CD8-positive, alpha-beta memory T cell (primary cell): ENCODE results near the gene VDR. TPM values are rescaled to one million over a fixed set of nuclear protein-coding genes. Genes with fewer than 3 reads are reported as not detected.

ENCODE experiments used
- CTCF ChIA-PET: fragments of 350-600 bp; sonication (Branson Sonifier 250); formaldehyde crosslinking; loops from one replicate; lab custom pipeline; 2021; ENCODE audit warnings: antibody characterized with exemption; lab: Charles Lee
- POLR2A ChIA-PET: fragments of 350-600 bp; sonication (Branson Sonifier 250); formaldehyde crosslinking; loops from one replicate; lab custom pipeline; 2021; ENCODE audit warnings: antibody characterized with exemption; lab: Charles Lee
- DNase-seq, 5 donors: peaks; one replicate each; pipeline versions ENCODE4 v3.0.0 to v3.0.0-alpha.2; 2020 to 2022; ENCODE audit warnings: mixed read lengths in 1 of 5
- H3K27ac ChIP-seq: one replicate; pipeline ENCODE4 v1.7.0; 2013; ENCODE audit warnings: low read depth, mild to moderate bottlenecking, low read length, moderate library complexity
- H3K27me3 ChIP-seq: 2 replicates; pipeline ENCODE4 v1.7.0; 2013; ENCODE audit warnings: low read length, mild to moderate bottlenecking; ENCODE audit not compliant: insufficient read depth, poor library complexity, severe bottlenecking
- H3K36me3 ChIP-seq: 2 replicates; pipeline ENCODE4 v1.7.0; 2013; ENCODE audit warnings: mild to moderate bottlenecking, low read length, moderate library complexity; ENCODE audit not compliant: insufficient read depth
- H3K4me1 ChIP-seq: 2 replicates; pipeline ENCODE4 v1.7.0; 2013; ENCODE audit warnings: mild to moderate bottlenecking, low read length, moderate library complexity; ENCODE audit not compliant: insufficient read depth
- H3K4me3 ChIP-seq: 2 replicates; pipeline ENCODE4 v1.7.0; 2013; ENCODE audit warnings: mild to moderate bottlenecking, low read length
- H3K9me3 ChIP-seq: 2 replicates; pipeline ENCODE4 v1.7.0; 2013; ENCODE audit warnings: mild to moderate bottlenecking, low read length
- H3K27ac Mint-ChIP-seq, 8 donors: one replicate each; pipeline ENCODE4 v1.8.0; 2020 to 2021; ENCODE audit warnings: mixed read lengths in 8 of 8, mild to moderate bottlenecking in 6 of 8, inconsistent platforms in 3 of 8, moderate library complexity in 3 of 8
- H3K27me3 Mint-ChIP-seq, 2 donors: one replicate each; pipeline ENCODE4 v1.8.0; 2020 to 2021; ENCODE audit warnings: mixed read lengths in 2 of 2, mild to moderate bottlenecking in 1 of 2, moderate library complexity in 1 of 2
- H3K36me3 Mint-ChIP-seq, 3 donors: one replicate each; pipeline ENCODE4 v1.8.0; 2020 to 2021; ENCODE audit warnings: mixed read lengths in 3 of 3, inconsistent platforms in 1 of 3, mild to moderate bottlenecking in 1 of 3
- H3K4me1 Mint-ChIP-seq, 3 donors: one replicate each; pipeline ENCODE4 v1.8.0; 2020 to 2021; ENCODE audit warnings: mixed read lengths in 3 of 3, inconsistent platforms in 1 of 3, mild to moderate bottlenecking in 1 of 3
- H3K4me3 Mint-ChIP-seq, 7 donors: one replicate each; pipeline ENCODE4 v1.8.0; 2020 to 2021; ENCODE audit warnings: mixed read lengths in 7 of 7, mild to moderate bottlenecking in 6 of 7, moderate library complexity in 4 of 7, inconsistent platforms in 2 of 7
- H3K9me3 Mint-ChIP-seq, 5 donors: one replicate each; pipeline ENCODE4 v1.8.0; 2020 to 2022; ENCODE audit warnings: mixed read lengths in 5 of 5, mild to moderate bottlenecking in 3 of 5, moderate library complexity in 2 of 5, inconsistent platforms in 1 of 5
- polyA plus RNA-seq: library from polyadenylated mRNA; unstranded; fragments of 300-500 nt; fragmentation: Illumina TruSeq; gene quantifications from one replicate; pipeline ENCODE4 v1.2.3, GENCODE V29; 2021
- total RNA-seq, 2 experiments: library from RNA; stranded (reverse); gene quantifications; one replicate each; pipeline ENCODE4 v1.2.3, GENCODE V29; 2021

The VDR gene
- total and polyA plus RNA-seq, 3 experiments from 2014 or later = 0.54 to 83.4 (median 79.6) TPM

GRCh38 chr12:47820631-47821345 lies 84.0 kb downstream of the VDR start:
- Histone ChIP-seq H3K36me3 (no peaks in the 10 kb centered on the region), H3K4me1 (peaks cover 80% of the 10 kb centered on the region), H3K27ac (peak overlapping the region; percentile 66), H3K9me3 (no peaks in the 10 kb centered on the region), H3K27me3 (no peaks in the 10 kb centered on the region), H3K4me3 (peak overlapping the region; percentile 83)
- ChIA-PET POLR2A (interaction anchor here (0.6 to 2.0 kb wide), 2 partner anchors 12 to 115 kb away, joined by 3 to 8 read pairs; partner anchors contain the start of gene RPAP3), CTCF (interaction anchor here (1.1 to 24.2 kb wide), 3 partner anchors 12 to 54 kb away, joined by 3 to 452 read pairs (median 38); no protein-coding TSS in a partner anchor)
- DNase-seq = no peak
- Mint-ChIP-seq H3K9me3 (no peaks in the 10 kb centered on the region), H3K27ac (peak overlapping the region; percentile 89 to 98 (median 96)), H3K36me3 (peaks cover 0 to 11% (median 0%) of the 10 kb centered on the region in 3 donors), H3K27me3 (peaks cover 0 to 1% of the 10 kb centered on the region in 2 donors), H3K4me1 (peaks cover 76 to 88% (median 88%) of the 10 kb centered on the region in 3 donors), H3K4me3 (peak overlapping the region; percentile 89 to 94 (median 91))

- H3K9me3 Mint-ChIP-seq = no peaks in the 10 kb centered on the region
- peaks cover 76 to 88% (median 88%) of the 10 kb centered on the region in 3 donors for H3K4me1 Mint-ChIP-seq
- H3K9me3 ChIP-seq = no peaks in the 10 kb centered on the region
- peaks cover 79% of the 10 kb centered on the region for H3K4me1 ChIP-seq
- H3K27me3 Mint-ChIP-seq = peaks cover 0 to 1% of the 10 kb centered on the region in 2 donors
- POLR2A ChIA-PET = interaction anchor here (0.6 to 2.0 kb wide), 6 partner anchors 9 to 338 kb away, joined by 3 to 8 read pairs (median 4); partner anchors contain the start of gene RPAP3
- CTCF ChIA-PET = interaction anchor here (0.9 to 24.2 kb wide), 6 partner anchors 11 to 79 kb away, joined by 3 to 452 read pairs (median 4); no protein-coding TSS in a partner anchor
- H3K36me3 ChIP-seq = no peaks in the 10 kb centered on the region
- peak within 1 kb of the TSS; percentile 94 to 99 (median 97) for H3K27ac Mint-ChIP-seq
- H3K4me3 Mint-ChIP-seq = peak within 1 kb of the TSS; percentile 90 to 97 (median 93)
- H3K36me3 Mint-ChIP-seq = peaks cover 0 to 11% (median 0%) of the 10 kb centered on the region in 3 donors
- H3K27me3 ChIP-seq = no peaks in the 10 kb centered on the region
- H3K4me3 ChIP-seq = peak within 1 kb of the TSS; percentile 83
- H3K27ac ChIP-seq = peak within 1 kb of the TSS; percentile 71
- peak; percentile 56 to 82 (median 66) for DNase-seq
Observed at GRCh38 chr12:47819896-47820630, 84.7 kb downstream of the VDR start, which contains the start of gene HDAC7. TSS of gene HDAC7 (minus strand) at chr12:47819903. CDS start at chr12:47819785, 118 bp downstream.

GRCh38 chr12:47819138-47819895 lies 85.5 kb downstream of the VDR start:
- POLR2A ChIA-PET = interaction anchor here (0.6 to 3.0 kb wide), 6 partner anchors 9 to 338 kb away, joined by 3 to 23 read pairs (median 4); no protein-coding TSS in a partner anchor
- Histone ChIP-seq H3K9me3 (no peaks in the 10 kb centered on the region), H3K27ac (peak overlapping the region; percentile 71), H3K4me1 (peaks cover 79% of the 10 kb centered on the region), H3K4me3 (peak overlapping the region; percentile 57), H3K36me3 (no peaks in the 10 kb centered on the region), H3K27me3 (no peaks in the 10 kb centered on the region)
- Mint-ChIP-seq H3K9me3 (no peaks in the 10 kb centered on the region), H3K27me3 (peaks cover 0 to 1% of the 10 kb centered on the region in 2 donors), H3K4me1 (peaks cover 76 to 88% (median 88%) of the 10 kb centered on the region in 3 donors), H3K36me3 (peaks cover 0 to 11% (median 0%) of the 10 kb centered on the region in 3 donors), H3K4me3 (peak overlapping the region; percentile 90 to 97 (median 93)), H3K27ac (peak overlapping the region; percentile 81 to 99 (median 94))
- CTCF ChIA-PET = interaction anchor here (0.9 to 24.2 kb wide), 8 partner anchors 10 to 113 kb away, joined by 3 to 452 read pairs (median 4); partner anchors contain the start of gene RPAP3
- peak in 2 of 5 donors; percentile 36 to 49 for DNase-seq

GRCh38 chr12:47818467-47819137 lies 86.2 kb downstream of the VDR start:
- peak overlapping the region; percentile 57 for H3K4me3 ChIP-seq
- Mint-ChIP-seq H3K27ac (peak overlapping the region; percentile 81 to 99 (median 94)), H3K27me3 (peaks cover 0 to 1% of the 10 kb centered on the region in 2 donors), H3K4me1 (peaks cover 76 to 88% (median 88%) of the 10 kb centered on the region in 3 donors), H3K9me3 (no peaks in the 10 kb centered on the region), H3K36me3 (peaks cover 0 to 11% (median 0%) of the 10 kb centered on the region in 3 donors), H3K4me3 (peak overlapping the region; percentile 90 to 97 (median 93))
- ChIA-PET CTCF (interaction anchor here (0.9 to 24.2 kb wide), 8 partner anchors 10 to 113 kb away, joined by 3 to 452 read pairs (median 4); partner anchors contain the start of gene RPAP3), POLR2A (interaction anchor here (0.6 to 3.0 kb wide), 7 partner anchors 8 to 137 kb away, joined by 3 to 23 read pairs (median 3); no protein-coding TSS in a partner anchor)
- H3K36me3 ChIP-seq = no peaks in the 10 kb centered on the region
- H3K27me3 ChIP-seq = no peaks in the 10 kb centered on the region
- H3K9me3 ChIP-seq = no peaks in the 10 kb centered on the region
- peak overlapping the region; percentile 71 for H3K27ac ChIP-seq
- H3K4me1 ChIP-seq = peaks cover 79% of the 10 kb centered on the region
- DNase-seq = peak in 4 of 5 donors; percentile 28 to 64 (median 52)

GRCh38 chr12:47818007-47818376 lies 86.8 kb downstream of the VDR start:
- DNase-seq = no peak
- H3K36me3 ChIP-seq = no peaks in the 10 kb centered on the region
- Mint-ChIP-seq H3K9me3 (no peaks in the 10 kb centered on the region), H3K27ac (peak overlapping the region; percentile 81 to 99 (median 94)), H3K36me3 (peaks cover 0 to 11% (median 0%) of the 10 kb centered on the region in 3 donors), H3K27me3 (peaks cover 0 to 2% of the 10 kb centered on the region in 2 donors), H3K4me1 (peaks cover 75 to 88% (median 87%) of the 10 kb centered on the region in 3 donors), H3K4me3 (peak overlapping the region; percentile 90 to 97 (median 93))
- CTCF ChIA-PET = interaction anchor here (0.8 to 24.2 kb wide), 10 partner anchors 9 to 145 kb away, joined by 3 to 452 read pairs (median 6); partner anchors contain the start of genes RPAP3, SLC48A1 and TMEM106C
- peak overlapping the region; percentile 57 for H3K4me3 ChIP-seq
- peak overlapping the region; percentile 71 for H3K27ac ChIP-seq
- POLR2A ChIA-PET = interaction anchor here (0.6 to 3.0 kb wide), 5 partner anchors 7 to 17 kb away, joined by 3 to 23 read pairs (median 5); no protein-coding TSS in a partner anchor
- no peaks in the 10 kb centered on the region for H3K9me3 ChIP-seq
- peaks cover 78% of the 10 kb centered on the region for H3K4me1 ChIP-seq
- no peaks in the 10 kb centered on the region for H3K27me3 ChIP-seq

GRCh38 chr12:47817272-47818006 lies 87.4 kb downstream of the VDR start:
- peak overlapping the region; percentile 71 for H3K27ac ChIP-seq
- peak overlapping the region; percentile 57 for H3K4me3 ChIP-seq
- CTCF ChIA-PET = interaction anchor here (0.8 to 24.2 kb wide), 14 partner anchors 9 to 146 kb away, joined by 3 to 452 read pairs (median 5); partner anchors contain the start of genes RAPGEF3, SLC48A1 and TMEM106C
- no peaks in the 10 kb centered on the region for H3K27me3 ChIP-seq
- H3K4me1 Mint-ChIP-seq = peaks cover 75 to 90% (median 87%) of the 10 kb centered on the region in 3 donors
- no peaks in the 10 kb centered on the region for H3K9me3 Mint-ChIP-seq
- peak overlapping the region; percentile 81 to 99 (median 94) for H3K27ac Mint-ChIP-seq
- peaks cover 0 to 2% of the 10 kb centered on the region in 2 donors for H3K27me3 Mint-ChIP-seq
- POLR2A ChIA-PET = interaction anchor here (1.2 to 3.0 kb wide), 2 partner anchors 9 to 12 kb away, joined by 3 to 23 read pairs; no protein-coding TSS in a partner anchor
- peaks cover 76% of the 10 kb centered on the region for H3K4me1 ChIP-seq
- peaks cover 0 to 11% (median 0%) of the 10 kb centered on the region in 3 donors for H3K36me3 Mint-ChIP-seq
- DNase-seq = no peak
- no peaks in the 10 kb centered on the region for H3K36me3 ChIP-seq
- H3K9me3 ChIP-seq = no peaks in the 10 kb centered on the region
- H3K4me3 Mint-ChIP-seq = peak overlapping the region; percentile 90 to 97 (median 93)
